Gastroesophageal sphincter (tissue), 4 donors: ENCODE data around the gene PPP2R5C. TPM values are rescaled to one million over a fixed set of nuclear protein-coding genes. Genes with fewer than 3 reads are reported as not detected.

Experiments
- ATAC-seq: fragments of 150-250 bp; one replicate; pipeline ENCODE4 v1.9.1; 2016; ENCODE audit warnings: mild to moderate bottlenecking, moderate library complexity
- H3K27ac ChIP-seq, 4 donors: fragments of 200-600 bp; sonication (generic) in 3 of 4; 1 replicate in 3 of 4; 2 replicates in 1 of 4; pipeline ENCODE4 v1.5.1; 2016 to 2019
- H3K27me3 ChIP-seq: fragments of 200-600 bp; sonication (generic); one replicate; pipeline ENCODE4 v1.5.1; 2019
- H3K36me3 ChIP-seq, 2 donors: fragments of 200-600 bp; sonication (generic); one replicate each; pipeline ENCODE4 v1.5.1; 2019; ENCODE audit warnings: control low read depth in 1 of 2
- H3K4me1 ChIP-seq, 3 donors: fragments of 200-600 bp; sonication (generic); 1 replicate in 2 of 3; 2 replicates in 1 of 3; pipeline ENCODE4 v1.5.1; 2016 to 2019; ENCODE audit warnings: control low read depth in 2 of 3
- H3K4me3 ChIP-seq, 2 donors: fragments of 200-600 bp; sonication (generic); one replicate each; pipeline ENCODE4 v1.5.1; 2019; ENCODE audit warnings: mild to moderate bottlenecking in 1 of 2, moderate library complexity in 1 of 2
- H3K9me3 ChIP-seq, 3 donors: fragments of 200-600 bp; sonication (generic); one replicate each; pipeline ENCODE4 v1.5.1; 2017 to 2019; ENCODE audit warnings: control low read depth in 2 of 3
- CTCF ChIP-seq, 4 experiments: fragments of 200-600 bp in 2 of 4; fragments of 450-650 bp in 2 of 4; sonication (generic) in 1 of 4; IDR thresholded peaks; one replicate each; pipeline ENCODE4 v1.5.1; 2017 to 2019; ENCODE audit warnings: antibody characterized with exemption in 4 of 4, mild to moderate bottlenecking in 2 of 4, moderate library complexity in 2 of 4
- EP300 ChIP-seq: sonication (generic); formaldehyde crosslinking; IDR thresholded peaks from one replicate; pipeline ENCODE4 v1.6.1; 2017; ENCODE audit warnings: antibody characterized with exemption, mild to moderate bottlenecking
- POLR2A ChIP-seq, 2 donors: fragments of 450-650 bp; IDR thresholded peaks; one replicate each; pipeline ENCODE4 v1.6.1; 2017; ENCODE audit warnings: antibody characterized with exemption in 2 of 2, mild to moderate bottlenecking in 2 of 2, moderate library complexity in 1 of 2
- POLR2AphosphoS5 ChIP-seq: sonication (generic); formaldehyde crosslinking; IDR thresholded peaks from one replicate; pipeline ENCODE4 v1.6.1; 2017; ENCODE audit warnings: antibody characterized with exemption
- WGBS, 2 donors: methylation state at CpG; one replicate each; pipeline ENCODE4 v1.1.5; 2018; ENCODE audit warnings: low coverage in 1 of 2; 5-methylcytosine and 5-hydroxymethylcytosine counted together
- total RNA-seq, 4 donors: library from RNA; depleted of rRNA; stranded (reverse); fragments of >200 nt; gene quantifications; one replicate each; pipeline ENCODE4 v1.1.0, GENCODE V29; 2016

Gene PPP2R5C
- total RNA-seq, 4 donors from 2014 or later = 123 to 199 (median 131) TPM

DNA sequence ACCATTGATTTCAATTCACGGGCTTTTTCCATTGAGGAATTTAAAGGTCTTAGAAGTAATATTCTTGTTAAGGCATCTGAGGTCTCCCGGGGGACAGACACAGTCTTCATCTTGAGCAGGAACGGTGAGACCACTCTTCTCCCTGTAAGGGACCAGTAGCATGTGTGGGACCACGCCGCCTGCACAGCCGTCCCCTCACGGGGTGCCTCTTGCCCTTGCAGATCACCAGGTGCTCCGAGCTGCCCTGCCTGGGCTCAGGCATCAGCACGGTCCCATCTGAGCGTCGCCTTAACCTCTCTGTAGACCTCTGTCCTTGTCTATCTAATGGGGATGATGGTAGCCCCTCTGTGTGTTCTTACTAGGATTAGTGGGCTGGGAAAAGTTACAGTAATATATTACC, 74.1 kb downstream of the PPP2R5C start:
- Histone ChIP-seq H3K27ac (peak overlapping the region; percentile 14 to 83 (median 80)), H3K4me3 (no peak overlapping the region), H3K9me3 (no peaks in the 10 kb centered on the region), H3K36me3 (no peaks in the 10 kb centered on the region), H3K27me3 (no peaks in the 10 kb centered on the region), H3K4me1 (peaks cover 8 to 96% (median 16%) of the 10 kb centered on the region in 3 donors)
- 71 to 80% methylated on average over 1 to 2 of the region's 11 CpGs for WGBS, 2 donors
- ATAC-seq = no peak
- TF ChIP-seq POLR2AphosphoS5 (no peak), CTCF (IDR thresholded peaks at IDR 0.05) (no peak), EP300 (no peak), POLR2A (IDR thresholded peaks at IDR 0.05) (no peak)

DNA sequence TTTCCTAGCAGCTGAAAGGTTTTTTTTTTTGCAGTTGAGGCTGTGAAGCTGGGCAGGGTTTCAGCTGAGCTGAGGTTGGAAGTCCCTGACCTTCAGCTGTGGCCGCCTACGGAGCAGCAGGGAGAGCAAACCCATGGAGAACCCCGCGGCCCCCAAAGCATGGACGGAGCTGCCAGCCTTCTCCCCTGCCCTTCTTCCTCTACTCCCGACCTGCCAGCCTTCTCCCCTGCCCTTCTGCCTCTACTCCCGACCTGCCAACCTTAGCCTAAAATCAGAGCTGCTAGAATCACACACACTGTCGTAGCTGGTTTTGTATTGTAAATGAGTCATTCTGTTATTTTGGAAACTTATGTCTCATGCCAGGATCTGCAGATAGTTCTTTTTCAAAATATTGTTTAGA, 74.6 kb downstream of the PPP2R5C start:
- TF ChIP-seq POLR2AphosphoS5 = peak; percentile 29
- no peak for TF ChIP-seq CTCF (IDR thresholded peaks at IDR 0.05)
- ATAC-seq = peak; percentile 54
- Histone ChIP-seq H3K4me3 (peak overlapping the region in 1 of 2 donors; percentile 29), H3K4me1 (peaks cover 8 to 96% (median 16%) of the 10 kb centered on the region in 3 donors), H3K27me3 (no peaks in the 10 kb centered on the region), H3K9me3 (no peaks in the 10 kb centered on the region), H3K36me3 (no peaks in the 10 kb centered on the region), H3K27ac (peak overlapping the region; percentile 14 to 83 (median 80))
- 0 to 11% methylated on average over 4 to 8 of the region's 8 CpGs for WGBS, 2 donors

DNA sequence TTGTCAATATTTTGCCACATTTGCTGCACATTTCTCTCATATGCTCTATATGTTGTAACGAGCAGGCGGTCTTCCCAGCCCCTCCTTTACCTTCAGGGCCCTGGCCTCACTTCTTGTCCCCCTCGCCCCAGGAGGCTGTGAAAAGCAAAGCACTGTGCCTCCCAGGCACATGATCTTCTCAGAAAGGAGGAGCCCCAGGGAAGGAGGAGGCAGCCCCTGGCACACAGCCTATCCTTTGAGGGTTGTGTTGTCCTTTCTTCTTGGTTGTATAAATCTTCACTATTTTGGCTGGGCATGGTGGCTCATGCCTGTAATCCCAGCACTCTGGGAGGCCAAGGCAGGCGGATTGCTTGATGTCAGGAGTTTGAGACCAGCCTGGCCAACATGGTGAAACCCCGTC, 77.0 kb downstream of the PPP2R5C start:
- H3K36me3 ChIP-seq = no peaks in the 10 kb centered on the region
- WGBS, 2 donors = 89 to 96% methylated on average over 3 of the region's 5 CpGs

DNA sequence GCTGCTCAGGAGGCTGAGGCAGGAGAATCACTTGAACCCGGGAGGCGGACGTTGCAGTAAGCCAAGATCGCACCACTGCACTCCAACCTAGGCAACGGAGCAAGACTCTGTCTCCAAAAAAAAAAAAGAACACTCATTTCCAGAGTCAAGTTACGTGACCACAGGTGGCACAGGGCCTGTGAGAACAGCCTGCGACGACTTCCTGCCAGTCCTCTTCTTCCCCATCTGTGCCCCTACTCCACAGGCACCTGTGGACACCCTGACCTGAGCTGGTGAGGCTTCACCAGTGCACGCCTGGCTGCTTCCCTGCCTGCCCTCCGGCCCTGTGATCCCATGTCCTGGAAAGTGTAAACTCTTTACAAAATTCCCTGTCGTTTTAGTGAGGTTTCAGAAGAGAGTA, 77.7 kb downstream of the PPP2R5C start:
- 54 to 82% methylated on average over 4 to 7 of the region's 11 CpGs for WGBS, 2 donors

More for the DNA sequence above, 77.0 kb downstream of the PPP2R5C start:
- Histone ChIP-seq H3K4me3 (no peak overlapping the region), H3K27ac (peak overlapping the region in 1 of 4 donors; percentile 77), H3K4me1 (peaks cover 8 to 90% (median 16%) of the 10 kb centered on the region in 3 donors), H3K9me3 (no peaks in the 10 kb centered on the region), H3K27me3 (no peaks in the 10 kb centered on the region)
- no peak for ATAC-seq
- no peak for TF ChIP-seq POLR2AphosphoS5
- no peak for TF ChIP-seq EP300
- TF ChIP-seq POLR2A (IDR thresholded peaks at IDR 0.05) = no peak
- TF ChIP-seq CTCF (IDR thresholded peaks at IDR 0.05) = no peak

More for the DNA sequence above, 77.7 kb downstream of the PPP2R5C start:
- Histone ChIP-seq H3K4me3 (no peak overlapping the region), H3K27me3 (no peaks in the 10 kb centered on the region), H3K36me3 (peaks cover 0 to 3% of the 10 kb centered on the region in 2 donors), H3K27ac (no peak overlapping the region), H3K4me1 (peaks cover 8 to 90% (median 16%) of the 10 kb centered on the region in 3 donors), H3K9me3 (no peaks in the 10 kb centered on the region)
- no peak for ATAC-seq
- no peak for TF ChIP-seq POLR2A (IDR thresholded peaks at IDR 0.05)
- TF ChIP-seq CTCF (IDR thresholded peaks at IDR 0.05) = no peak
- TF ChIP-seq POLR2AphosphoS5 = no peak
- no peak for TF ChIP-seq EP300
